SK-N-SH (cell line): ENCODE data around the gene CPHXL2. TPM values are rescaled to one million over a fixed set of nuclear protein-coding genes. Genes with fewer than 3 reads are reported as not detected.

Experiments
- CTCF ChIA-PET: fragments of 300-600, 350-600 bp; formaldehyde crosslinking; extraction: SDS; loops from one replicate; lab custom pipeline; 2021; lab: Yijun Ruan, JAX
- POLR2A ChIA-PET: fragments of 350-600 bp; sonication (Branson Sonifier 250); formaldehyde crosslinking; extraction: SDS; loops from one replicate; lab custom pipeline; 2020; ENCODE audit warnings: antibody characterized with exemption, inconsistent platforms; lab: Yijun Ruan, JAX
- DNase-seq: peaks from one replicate; pipeline ENCODE4 v3.0.0; 2012
- H2AFZ ChIP-seq: fragments of 200-600 bp; sonication (generic); 2 replicates; pipeline ENCODE4 v1.8.1; 2016; ENCODE audit warnings: antibody characterized with exemption, mild to moderate bottlenecking, low read depth
- H3F3A ChIP-seq: fragments of 200-600 bp; sonication (generic); replicated peaks from 2 replicates; pipeline ENCODE3; 2016; ENCODE audit warnings: antibody characterized with exemption, mild to moderate bottlenecking; ENCODE audit not compliant: insufficient read depth
- H3K27ac ChIP-seq, 2 experiments: fragments of 200-500 bp in 1 of 2; fragments of 200-600 bp in 1 of 2; sonication (Bioruptor generic) in 1 of 2; sonication (generic), shearing (Covaris generic) in 1 of 2; 2 replicates each; pipeline versions ENCODE4 v1.5.1 to v1.6.1; 2014 to 2016; ENCODE audit warnings: low read depth in 2 of 2, inconsistent platforms in 1 of 2, low read length in 1 of 2, mild to moderate bottlenecking in 1 of 2, mixed read lengths in 1 of 2
- H3K27me3 ChIP-seq: fragments of 200-600 bp; sonication (generic), shearing (Covaris generic); 2 replicates; pipeline ENCODE4 v1.6.1; 2016; ENCODE audit warnings: mixed run types; ENCODE audit not compliant: insufficient read depth
- H3K36me3 ChIP-seq, 2 experiments: fragments of 200-500 bp in 1 of 2; fragments of 200-600 bp in 1 of 2; sonication (Bioruptor generic) in 1 of 2; sonication (generic) in 1 of 2; replicated peaks in 1 of 2; 2 replicates each; pipeline versions ENCODE3 to v1.5.1; 2014 to 2016; ENCODE audit warnings: low read length in 1 of 2, mild to moderate bottlenecking in 1 of 2; ENCODE audit not compliant: insufficient read depth in 2 of 2, control insufficient read depth in 1 of 2
- H3K4me1 ChIP-seq, 2 experiments: fragments of 200-500 bp in 1 of 2; fragments of 200-600 bp in 1 of 2; sonication (Bioruptor generic) in 1 of 2; sonication (generic), shearing (Covaris generic) in 1 of 2; 2 replicates each; pipeline versions ENCODE4 v1.5.1 to v1.6.1; 2014 to 2016; ENCODE audit warnings: low read depth in 1 of 2, low read length in 1 of 2, mixed run types in 1 of 2; ENCODE audit not compliant: insufficient read depth in 2 of 2, control insufficient read depth in 1 of 2
- H3K4me2 ChIP-seq: fragments of 200-600 bp; sonication (generic), shearing (Covaris generic); 2 replicates; pipeline ENCODE4 v1.6.1; 2017; ENCODE audit warnings: mixed run types
- H3K4me3 ChIP-seq, 2 experiments: fragments of 200-500 bp in 1 of 2; fragments of 200-600 bp in 1 of 2; sonication (Bioruptor generic) in 1 of 2; sonication (generic), shearing (Covaris generic) in 1 of 2; 2 replicates each; pipeline versions ENCODE4 v1.5.1 to v1.8.1; 2014 to 2016; ENCODE audit warnings: low read depth in 2 of 2, inconsistent platforms in 1 of 2, low read length in 1 of 2, mild to moderate bottlenecking in 1 of 2, mixed read lengths in 1 of 2, moderate library complexity in 1 of 2
- H3K79me2 ChIP-seq: fragments of 200-600 bp; sonication (generic); 2 replicates; pipeline ENCODE4 v1.8.1; 2017; ENCODE audit warnings: mild to moderate bottlenecking; ENCODE audit not compliant: insufficient read depth
- H3K9ac ChIP-seq: fragments of 200-600 bp; sonication (generic); 2 replicates; pipeline ENCODE4 v1.6.1; 2017; ENCODE audit warnings: mixed run types
- H3K9me2 ChIP-seq: fragments of 200-600 bp; sonication (generic); 2 replicates; pipeline ENCODE4 v1.6.1; 2017; ENCODE audit warnings: mixed run types
- H3K9me3 ChIP-seq: fragments of 200-600 bp; sonication (generic); 2 replicates; pipeline ENCODE4 v1.6.1; 2017; ENCODE audit warnings: mixed run types, mild to moderate bottlenecking, moderate library complexity
- H4K20me1 ChIP-seq: fragments of 200-600 bp; sonication (generic); 2 replicates; pipeline ENCODE4 v1.6.1; 2017; ENCODE audit warnings: mild to moderate bottlenecking, mixed run types; ENCODE audit not compliant: insufficient read depth
- CHD2 ChIP-seq: fragments of 150-350 bp; IDR thresholded peaks from 2 replicates; pipeline ENCODE4 v1.6.1; 2018; ENCODE audit warnings: low read length; ENCODE audit not compliant: partially characterized antibody
- CTCF ChIP-seq: fragments of 200-600 bp; sonication (generic); IDR thresholded peaks from 2 replicates; pipeline ENCODE4 v1.6.1; 2017; ENCODE audit warnings: antibody characterized with exemption, mild to moderate bottlenecking, moderate library complexity
- ELF1 ChIP-seq: IDR thresholded peaks from 2 replicates; pipeline ENCODE4 v1.4.0; 2012
- FOXM1 ChIP-seq: IDR thresholded peaks from 2 replicates; pipeline ENCODE4 v1.4.0; 2012; ENCODE audit warnings: low read depth, mild to moderate bottlenecking
- GABPA ChIP-seq: IDR thresholded peaks from 2 replicates; pipeline ENCODE4 v1.4.0; 2012; ENCODE audit warnings: low read depth, mild to moderate bottlenecking
- MAX ChIP-seq: IDR thresholded peaks from 2 replicates; pipeline ENCODE4 v1.4.0; 2012; ENCODE audit warnings: low read depth
- NFIC ChIP-seq: IDR thresholded peaks from 2 replicates; pipeline ENCODE4 v1.4.0; 2012; ENCODE audit warnings: borderline replicate concordance
- POLR2AphosphoS5 ChIP-seq: IDR thresholded peaks from 2 replicates; pipeline ENCODE4 v1.6.1; 2012; ENCODE audit warnings: low read depth, low read length
- RAD21 ChIP-seq: IDR thresholded peaks from 2 replicates; pipeline ENCODE4 v1.6.1; 2012; ENCODE audit warnings: mild to moderate bottlenecking, low read length
- REST ChIP-seq: IDR thresholded peaks from 2 replicates; pipeline ENCODE4 v1.6.1; 2012; ENCODE audit warnings: mild to moderate bottlenecking, low read depth, low read length, moderate library complexity
- RXRA ChIP-seq: IDR thresholded peaks from 2 replicates; pipeline ENCODE4 v1.4.0; 2012; ENCODE audit warnings: low read depth, mild to moderate bottlenecking, borderline replicate concordance
- SIN3A ChIP-seq: IDR thresholded peaks from 2 replicates; pipeline ENCODE4 v1.6.1; 2012; ENCODE audit warnings: low read depth, mild to moderate bottlenecking, low read length, moderate library complexity, borderline replicate concordance
- SMC3 ChIP-seq: IDR thresholded peaks from 2 replicates; pipeline ENCODE4 v1.6.1; 2012; ENCODE audit warnings: low read depth, low read length, improper control_type of control experiment
- TAF1 ChIP-seq: IDR thresholded peaks from 2 replicates; pipeline ENCODE4 v1.6.1; 2012; ENCODE audit warnings: low read depth, mild to moderate bottlenecking, low read length, moderate library complexity, borderline replicate concordance
- TCF12 ChIP-seq: IDR thresholded peaks from 2 replicates; pipeline ENCODE4 v1.4.0; 2012
- TEAD4 ChIP-seq: IDR thresholded peaks from 2 replicates; pipeline ENCODE4 v1.4.0; 2012; ENCODE audit warnings: mild to moderate bottlenecking, borderline replicate concordance; ENCODE audit not compliant: insufficient read depth
- YY1 ChIP-seq: IDR thresholded peaks from 2 replicates; pipeline ENCODE4 v1.4.0; 2012; ENCODE audit warnings: low read depth, mild to moderate bottlenecking
- ZBTB33 ChIP-seq: IDR thresholded peaks from 2 replicates; pipeline ENCODE4 v1.4.0; 2012; ENCODE audit warnings: low read depth, borderline replicate concordance
- WGBS: methylation state at CpG from one replicate; pipeline ENCODE4 v1.1.6; 2017; ENCODE audit warnings: low lambda C conversion rate; 5-methylcytosine and 5-hydroxymethylcytosine counted together
- polyA plus RNA-seq, 3 experiments: library from polyadenylated mRNA; depleted of rRNA; stranded (reverse); fragments of >200 nt; gene quantifications; 2 replicates each; pipeline ENCODE4 v1.2.3, GENCODE V29; 2012
- TF ChIP-seq, protein P1 (sequence below): fragments of 150-350 bp; IDR thresholded peaks from 2 replicates; pipeline ENCODE4 v1.6.1; 2017; ENCODE audit warnings: antibody characterized with exemption, low read length, low read depth, borderline replicate concordance

Gene CPHXL2
- polyA plus RNA-seq, 1 of the 3 experiments (the other 2 are of a cell fraction): not detected

GRCh38 chr16:75627851-75628250 lies 49.0 kb downstream of the CPHXL2 start:
- no peaks in the 10 kb centered on the region for H3K9me3 ChIP-seq
- no peak overlapping the region for H3K4me3 ChIP-seq
- no peak for DNase-seq
- no peaks in the 10 kb centered on the region for H4K20me1 ChIP-seq
- H3K79me2 ChIP-seq: peaks cover under 1% of the 10 kb centered on the region; the same call in 1 of the 2 replicates
- H3K9me2 ChIP-seq: no peaks in the 10 kb centered on the region
- ChIA-PET CTCF (no interaction called here), POLR2A (no interaction called here)
- H3K4me1 ChIP-seq: no peaks in the 10 kb centered on the region
- H2AFZ ChIP-seq: no peak overlapping the region
- no peak overlapping the region for H3K27ac ChIP-seq
- no peak overlapping the region for H3K9ac ChIP-seq
- H3K4me2 ChIP-seq: no peak overlapping the region
- H3K36me3 ChIP-seq: peaks cover 36 to 65% of the 10 kb centered on the region in 2 experiments
- H3K27me3 ChIP-seq: no peaks in the 10 kb centered on the region
- WGBS: 74% methylated on average over 3 of the region's 3 CpGs
- TF ChIP-seq RAD21 (no peak), TCF12 (no peak), TAF1 (no peak), REST (no peak), NFIC (no peak), YY1 (no peak), SMC3 (no peak), ELF1 (no peak), CHD2 (no peak), TEAD4 (no peak), MAX (no peak), POLR2AphosphoS5 (no peak), FOXM1 (no peak), RXRA (no peak), SIN3A (no peak), CTCF (no peak), ZBTB33 (no peak), GABPA (no peak)
- TF ChIP-seq, protein P1, sequence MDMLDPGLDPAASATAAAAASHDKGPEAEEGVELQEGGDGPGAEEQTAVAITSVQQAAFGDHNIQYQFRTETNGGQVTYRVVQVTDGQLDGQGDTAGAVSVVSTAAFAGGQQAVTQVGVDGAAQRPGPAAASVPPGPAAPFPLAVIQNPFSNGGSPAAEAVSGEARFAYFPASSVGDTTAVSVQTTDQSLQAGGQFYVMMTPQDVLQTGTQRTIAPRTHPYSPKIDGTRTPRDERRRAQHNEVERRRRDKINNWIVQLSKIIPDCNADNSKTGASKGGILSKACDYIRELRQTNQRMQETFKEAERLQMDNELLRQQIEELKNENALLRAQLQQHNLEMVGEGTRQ: no peak
- peaks cover 16% of the 10 kb centered on the region for H3F3A ChIP-seq
